Measurements from ENCODE around the gene THSD4. TPM values are rescaled to one million over a fixed set of nuclear protein-coding genes. Genes with fewer than 3 reads are reported as not detected.

Gene THSD4
- total RNA-seq, 5 donors from 2014 or later (not counting 1 experiment from before 2014, with no cell fraction given): 0.03 to 0.23 (median 0.18) TPM; not detected in 2

DNA sequence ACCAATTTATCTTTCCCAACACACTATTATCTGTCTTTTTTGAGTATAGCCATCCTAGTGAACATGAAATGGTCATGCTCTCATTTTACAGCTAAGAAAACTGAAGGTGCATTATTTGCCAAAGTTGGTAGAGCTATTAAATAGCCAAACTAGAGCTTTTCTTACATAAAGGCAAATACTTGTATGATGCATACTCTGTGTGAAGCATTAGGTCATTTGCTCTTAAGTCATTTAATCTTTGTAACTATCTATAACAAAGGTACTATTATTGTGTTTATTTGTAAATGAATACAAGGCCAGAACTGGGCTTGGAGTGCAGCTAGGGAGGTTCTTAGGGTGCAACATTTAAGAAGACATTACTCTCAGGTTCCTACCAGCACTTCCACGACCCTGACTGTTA, 123.7 kb downstream of the THSD4 start:
- H3K27ac ChIP-seq (ENCODE audit: low read length): no peak overlapping the region
- Mint-ChIP-seq H3K27ac (no peak overlapping the region), H3K27me3 (peaks cover 7 to 17% of the 10 kb centered on the region in 2 donors), H3K9me3 (no peaks in the 10 kb centered on the region), H3K4me1 (no peaks in the 10 kb centered on the region), H3K36me3 (no peaks in the 10 kb centered on the region), H3K4me3 (no peak overlapping the region)
- no peaks in the 10 kb centered on the region for H3K36me3 ChIP-seq (ENCODE audit: control insufficient read depth in 2 of 2, extremely low read depth in 1 of 2, insufficient read depth in 1 of 2, low read length in 1 of 2)
- ATAC-seq (replicated peaks in 1 of 4) (no peak), DNase-seq (no peak)
- no peaks in the 10 kb centered on the region for H3K4me1 ChIP-seq (ENCODE audit: control insufficient read depth in 1 of 2, extremely low read depth in 1 of 2, insufficient read depth in 2 of 2, low read length in 2 of 2)
- peaks cover 3 to 15% of the 10 kb centered on the region in 2 experiments for H3K27me3 ChIP-seq (replicated peaks in 1 of 2; ENCODE audit: control insufficient read depth in 2 of 2, extremely low read depth in 1 of 2, insufficient read depth in 2 of 2, low read length in 1 of 2)
- no peaks in the 10 kb centered on the region for H3K9me3 ChIP-seq
- H3K4me3 ChIP-seq (ENCODE audit: control insufficient read depth in 1 of 2, extremely low read depth in 1 of 2, low read length in 1 of 2): no peak overlapping the region
- ChIA-PET POLR2A (interaction anchor here in 1 of 2 donors (0.6 kb wide), 1 partner anchor 879 kb away, joined by 3 read pairs; no protein-coding TSS in a partner anchor), CTCF (no interaction called here)
- WGBS (ENCODE audit: insufficient coverage): 20% methylated on average over 1 of the region's 1 CpG

DNA sequence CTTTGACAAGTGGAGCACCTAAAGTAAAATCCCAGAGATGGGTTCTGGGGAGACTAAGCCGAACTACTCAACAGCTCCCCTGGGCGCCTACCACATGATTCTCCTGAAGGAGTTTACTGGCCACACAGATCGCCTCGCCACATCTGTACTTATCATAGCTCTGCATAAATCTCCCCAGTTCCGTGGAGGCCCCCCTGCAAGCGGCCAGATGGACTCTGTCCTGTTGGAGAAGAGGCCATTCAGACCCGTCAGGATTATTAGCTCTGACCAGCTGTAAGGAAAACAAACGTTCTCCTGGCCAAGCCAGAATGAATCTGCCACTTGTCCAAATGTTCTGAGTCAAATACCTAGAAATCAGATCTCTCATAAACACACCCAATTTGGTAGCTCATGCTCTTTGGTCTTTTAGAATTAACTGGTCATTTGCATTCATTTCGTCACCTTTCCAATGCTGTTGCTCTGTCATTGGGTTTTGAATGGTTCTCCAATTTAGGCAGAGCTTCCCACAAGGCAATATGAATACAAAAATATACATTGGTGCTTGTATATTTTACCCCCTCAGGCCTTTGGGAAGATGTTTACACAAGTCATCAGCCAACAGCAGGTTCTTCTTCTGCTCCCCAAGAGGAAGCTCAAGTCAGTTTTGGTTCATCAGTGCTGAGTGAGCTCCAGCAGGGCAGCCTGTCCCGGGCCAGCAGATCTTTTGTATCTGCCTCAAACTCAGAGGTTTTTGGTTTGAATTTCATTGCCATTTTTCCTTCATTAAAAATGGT, 124.5 kb downstream of the THSD4 start:
- Mint-ChIP-seq H3K27ac (no peak overlapping the region), H3K27me3 (peaks cover 7 to 17% of the 10 kb centered on the region in 2 donors)
- WGBS (ENCODE audit: insufficient coverage): 72% methylated on average over 7 of the region's 10 CpGs

DNA sequence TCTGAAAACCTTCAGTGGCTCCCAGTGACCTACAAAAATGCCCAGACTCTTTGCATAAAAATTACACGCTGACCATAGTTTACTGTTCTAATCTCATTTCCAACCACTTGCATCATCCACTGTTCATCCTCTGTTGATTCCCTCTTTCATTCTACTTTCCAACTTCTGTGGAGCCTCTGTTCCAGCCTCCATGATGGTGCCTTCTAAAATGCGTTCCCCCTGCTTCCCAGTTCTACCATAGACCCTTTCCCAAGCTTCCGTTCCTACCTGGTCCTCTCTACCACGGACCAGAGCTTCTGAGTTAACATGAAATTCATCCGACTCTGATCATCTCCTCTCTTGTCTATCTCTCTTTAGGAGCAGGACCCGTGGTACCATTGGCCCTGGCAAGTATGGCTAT, 127.0 kb downstream of the THSD4 start:
- ChIA-PET CTCF (no interaction called here), POLR2A (no interaction called here)
- Mint-ChIP-seq H3K9me3 (no peaks in the 10 kb centered on the region), H3K27me3 (peaks cover 2 to 9% of the 10 kb centered on the region in 2 donors), H3K4me1 (no peaks in the 10 kb centered on the region), H3K4me3 (no peak overlapping the region), H3K27ac (no peak overlapping the region), H3K36me3 (no peaks in the 10 kb centered on the region)
- Histone ChIP-seq H3K9me3 (no peaks in the 10 kb centered on the region), H3K36me3 (ENCODE audit: control insufficient read depth in 2 of 2, extremely low read depth in 1 of 2, insufficient read depth in 1 of 2, low read length in 1 of 2) (no peaks in the 10 kb centered on the region), H3K4me1 (ENCODE audit: control insufficient read depth in 1 of 2, extremely low read depth in 1 of 2, insufficient read depth in 2 of 2, low read length in 2 of 2) (no peaks in the 10 kb centered on the region), H3K4me3 (ENCODE audit: control insufficient read depth in 1 of 2, extremely low read depth in 1 of 2, low read length in 1 of 2) (no peak overlapping the region), H3K27ac (ENCODE audit: low read length) (no peak overlapping the region), H3K27me3 (replicated peaks in 1 of 2; ENCODE audit: control insufficient read depth in 2 of 2, extremely low read depth in 1 of 2, insufficient read depth in 2 of 2, low read length in 1 of 2) (peaks cover 3 to 4% of the 10 kb centered on the region in 2 experiments)
- no peak for ATAC-seq (replicated peaks in 1 of 4)
- 75% methylated on average over 6 of the region's 6 CpGs for WGBS (ENCODE audit: insufficient coverage)
- DNase-seq: no peak

More for the DNA sequence above, 124.5 kb downstream of the THSD4 start:
- H3K27me3 ChIP-seq (replicated peaks in 1 of 2; ENCODE audit: control insufficient read depth in 2 of 2, extremely low read depth in 1 of 2, insufficient read depth in 2 of 2, low read length in 1 of 2): peaks cover 3 to 12% of the 10 kb centered on the region in 2 experiments
- H3K36me3 ChIP-seq (ENCODE audit: control insufficient read depth in 2 of 2, extremely low read depth in 1 of 2, insufficient read depth in 1 of 2, low read length in 1 of 2): no peaks in the 10 kb centered on the region
- no peaks in the 10 kb centered on the region for H3K9me3 ChIP-seq
- no peaks in the 10 kb centered on the region for H3K9me3 Mint-ChIP-seq
- H3K36me3 Mint-ChIP-seq: no peaks in the 10 kb centered on the region
- H3K27ac ChIP-seq (ENCODE audit: low read length): no peak overlapping the region
- H3K4me3 Mint-ChIP-seq: no peak overlapping the region
- DNase-seq: no peak
- H3K4me1 ChIP-seq (ENCODE audit: control insufficient read depth in 1 of 2, extremely low read depth in 1 of 2, insufficient read depth in 2 of 2, low read length in 2 of 2): no peaks in the 10 kb centered on the region
- POLR2A ChIA-PET: no interaction called here
- no peaks in the 10 kb centered on the region for H3K4me1 Mint-ChIP-seq
- ATAC-seq (replicated peaks in 1 of 4): no peak
- CTCF ChIA-PET: no interaction called here
- no peak overlapping the region for H3K4me3 ChIP-seq (ENCODE audit: control insufficient read depth in 1 of 2, extremely low read depth in 1 of 2, low read length in 1 of 2)

GRCh38 chr15:71244250-71244649, 129.0 kb downstream of the THSD4 start:
- DNase-seq (no peak), ATAC-seq (replicated peaks in 1 of 4) (no peak)
- POLR2A ChIA-PET: no interaction called here
- Mint-ChIP-seq H3K9me3 (no peaks in the 10 kb centered on the region), H3K4me3 (no peak overlapping the region), H3K36me3 (no peaks in the 10 kb centered on the region), H3K27ac (no peak overlapping the region), H3K27me3 (peaks cover 2 to 5% of the 10 kb centered on the region in 2 donors), H3K4me1 (no peaks in the 10 kb centered on the region)
- H3K27ac ChIP-seq (ENCODE audit: low read length): no peak overlapping the region
- no peaks in the 10 kb centered on the region for H3K9me3 ChIP-seq
- WGBS (ENCODE audit: insufficient coverage): no CpG with 5 or more reads among the region's 2 CpGs
- peaks cover 2 to 3% of the 10 kb centered on the region in 2 experiments for H3K27me3 ChIP-seq (replicated peaks in 1 of 2; ENCODE audit: control insufficient read depth in 2 of 2, extremely low read depth in 1 of 2, insufficient read depth in 2 of 2, low read length in 1 of 2)
- no peak overlapping the region for H3K4me3 ChIP-seq (ENCODE audit: control insufficient read depth in 1 of 2, extremely low read depth in 1 of 2, low read length in 1 of 2)
- no peaks in the 10 kb centered on the region for H3K4me1 ChIP-seq (ENCODE audit: control insufficient read depth in 1 of 2, extremely low read depth in 1 of 2, insufficient read depth in 2 of 2, low read length in 2 of 2)
- no peaks in the 10 kb centered on the region for H3K36me3 ChIP-seq (ENCODE audit: control insufficient read depth in 2 of 2, extremely low read depth in 1 of 2, insufficient read depth in 1 of 2, low read length in 1 of 2)
- CTCF ChIA-PET: no interaction called here

GRCh38 chr15:71245588-71245987, 130.3 kb downstream of the THSD4 start:
- ATAC-seq (replicated peaks in 1 of 4): no peak
- ChIA-PET POLR2A (no interaction called here), CTCF (no interaction called here)
- peaks cover 2 to 5% of the 10 kb centered on the region in 2 donors for H3K27me3 Mint-ChIP-seq
- no peak overlapping the region for H3K27ac Mint-ChIP-seq
- Histone ChIP-seq H3K9me3 (no peaks in the 10 kb centered on the region), H3K36me3 (ENCODE audit: control insufficient read depth in 2 of 2, extremely low read depth in 1 of 2, insufficient read depth in 1 of 2, low read length in 1 of 2) (no peaks in the 10 kb centered on the region), H3K27ac (ENCODE audit: low read length) (no peak overlapping the region), H3K4me3 (ENCODE audit: control insufficient read depth in 1 of 2, extremely low read depth in 1 of 2, low read length in 1 of 2) (no peak overlapping the region), H3K27me3 (replicated peaks in 1 of 2; ENCODE audit: control insufficient read depth in 2 of 2, extremely low read depth in 1 of 2, insufficient read depth in 2 of 2, low read length in 1 of 2) (peaks cover 0 to 2% of the 10 kb centered on the region in 2 experiments), H3K4me1 (ENCODE audit: control insufficient read depth in 1 of 2, extremely low read depth in 1 of 2, insufficient read depth in 2 of 2, low read length in 2 of 2) (no peaks in the 10 kb centered on the region)
- H3K4me3 Mint-ChIP-seq: no peak overlapping the region
- H3K36me3 Mint-ChIP-seq: no peaks in the 10 kb centered on the region
- no peaks in the 10 kb centered on the region for H3K4me1 Mint-ChIP-seq
- no peaks in the 10 kb centered on the region for H3K9me3 Mint-ChIP-seq
- no peak for DNase-seq
- 100% methylated on average over 1 of the region's 2 CpGs for WGBS (ENCODE audit: insufficient coverage)

GRCh38 chr15:71248386-71248785, 133.1 kb downstream of the THSD4 start:
- no CpG with 5 or more reads among the region's 3 CpGs for WGBS (ENCODE audit: insufficient coverage)
- Mint-ChIP-seq H3K4me1 (no peaks in the 10 kb centered on the region), H3K36me3 (no peaks in the 10 kb centered on the region), H3K4me3 (no peak overlapping the region), H3K9me3 (no peaks in the 10 kb centered on the region), H3K27me3 (peaks cover 0 to 2% of the 10 kb centered on the region in 2 donors), H3K27ac (no peak overlapping the region)
- Histone ChIP-seq H3K9me3 (no peaks in the 10 kb centered on the region), H3K4me3 (ENCODE audit: control insufficient read depth in 1 of 2, extremely low read depth in 1 of 2, low read length in 1 of 2) (no peak overlapping the region), H3K27me3 (replicated peaks in 1 of 2; ENCODE audit: control insufficient read depth in 2 of 2, extremely low read depth in 1 of 2, insufficient read depth in 2 of 2, low read length in 1 of 2) (peaks cover 0 to 2% of the 10 kb centered on the region in 2 experiments), H3K36me3 (ENCODE audit: control insufficient read depth in 2 of 2, extremely low read depth in 1 of 2, insufficient read depth in 1 of 2, low read length in 1 of 2) (no peaks in the 10 kb centered on the region), H3K27ac (ENCODE audit: low read length) (no peak overlapping the region), H3K4me1 (ENCODE audit: control insufficient read depth in 1 of 2, extremely low read depth in 1 of 2, insufficient read depth in 2 of 2, low read length in 2 of 2) (no peaks in the 10 kb centered on the region)
- CTCF ChIA-PET: no interaction called here
- ATAC-seq (replicated peaks in 1 of 4) (no peak), DNase-seq (no peak)
- POLR2A ChIA-PET: no interaction called here

Data from T-cell (primary cell).